ENCODE data around the gene PEX11G. TPM values are rescaled to one million over a fixed set of nuclear protein-coding genes. Genes with fewer than 3 reads are reported as not detected.

Gene PEX11G
- total RNA-seq, 2 donors from 2014 or later: 3.9 to 7.6 TPM

GRCh38 chr19:7468840-7469239, 20.0 kb downstream of the PEX11G start:
- ATAC-seq (no peak), DNase-seq (no peak)
- Histone ChIP-seq H3K4me1 (peaks cover 18% of the 10 kb centered on the region), H3K27ac (no peak overlapping the region), H3K9me3 (no peaks in the 10 kb centered on the region), H3K27me3 (no peaks in the 10 kb centered on the region), H3K36me3 (replicated peaks in 1 of 2; ENCODE audit: insufficient read depth in 1 of 2, low read depth in 2 of 2) (peaks cover 12 to 13% of the 10 kb centered on the region in 2 donors), H3K4me3 (no peak overlapping the region)
- 91% methylated on average over 19 of the region's 24 CpGs; no CpG with 5 or more reads in 1 of the 2 donors for WGBS, 2 donors
- intact Hi-C loops (cut with DNase I): no loop called here
- TF ChIP-seq CTCF (IDR thresholded peaks at IDR 0.05) (no peak), POLR2A (IDR thresholded peaks at IDR 0.05) (no peak)

- DNase-seq: no peak
- H3K9me3 ChIP-seq: no peaks in the 10 kb centered on the region
- H3K36me3 ChIP-seq (replicated peaks in 1 of 2; ENCODE audit: insufficient read depth in 1 of 2, low read depth in 2 of 2): peaks cover 14 to 25% of the 10 kb centered on the region in 2 donors
- H3K4me3 ChIP-seq: no peak overlapping the region
- intact Hi-C loops (cut with DNase I): no loop called here
- no peaks in the 10 kb centered on the region for H3K27me3 ChIP-seq
- H3K4me1 ChIP-seq: peaks cover 18% of the 10 kb centered on the region
- TF ChIP-seq CTCF (IDR thresholded peaks at IDR 0.05) (no peak), POLR2A (IDR thresholded peaks at IDR 0.05) (no peak)
- H3K27ac ChIP-seq: no peak overlapping the region
- 94 to 96% methylated on average over 65 to 77 of the region's 86 CpGs for WGBS, 2 donors
- ATAC-seq: no peak
Measured at GRCh38 chr19:7467009-7467989, 21.5 kb downstream of the PEX11G start.

GRCh38 chr19:7463575-7463974, 25.3 kb downstream of the PEX11G start:
- Histone ChIP-seq H3K27me3 (no peaks in the 10 kb centered on the region), H3K36me3 (replicated peaks in 1 of 2; ENCODE audit: insufficient read depth in 1 of 2, low read depth in 2 of 2) (peaks cover 14 to 43% of the 10 kb centered on the region in 2 donors), H3K9me3 (no peaks in the 10 kb centered on the region), H3K4me1 (no peaks in the 10 kb centered on the region), H3K27ac (no peak overlapping the region), H3K4me3 (no peak overlapping the region)
- TF ChIP-seq CTCF (IDR thresholded peaks at IDR 0.05): no peak
- no peak for TF ChIP-seq POLR2A (IDR thresholded peaks at IDR 0.05)
- ATAC-seq (no peak), DNase-seq (no peak)
- intact Hi-C loops (cut with DNase I): no loop called here
- WGBS, 2 donors: 93 to 98% methylated on average over 21 of the region's 23 CpGs

- WGBS, 2 donors: 91 to 95% methylated on average over 8 to 28 of the region's 28 CpGs
- Histone ChIP-seq H3K27me3 (no peaks in the 10 kb centered on the region), H3K27ac (no peak overlapping the region), H3K9me3 (no peaks in the 10 kb centered on the region), H3K36me3 (replicated peaks in 1 of 2; ENCODE audit: insufficient read depth in 1 of 2, low read depth in 2 of 2) (peaks cover 14 to 40% of the 10 kb centered on the region in 2 donors), H3K4me3 (no peak overlapping the region), H3K4me1 (no peaks in the 10 kb centered on the region)
- TF ChIP-seq POLR2A (IDR thresholded peaks at IDR 0.05) (no peak), CTCF (IDR thresholded peaks at IDR 0.05) (no peak)
- no peak for DNase-seq
- intact Hi-C loops (cut with DNase I): no loop called here
- no peak for ATAC-seq
Measured at GRCh38 chr19:7461841-7462629, 26.8 kb downstream of the PEX11G start.

All from body of pancreas (tissue), 4 donors.